SU-DHL-6 (cell line): Measurements from ENCODE around the gene NDUFAF7.

Experiments
- CTCF ChIP-seq: fragments of 200-600 bp; sonication (generic); IDR thresholded peaks from one replicate; pipeline ENCODE4 v1.5.1; 2017; ENCODE audit warnings: antibody characterized with exemption, mild to moderate bottlenecking, low read length, moderate library complexity; ENCODE audit not compliant: insufficient read depth, poor library complexity, severe bottlenecking
- EZH2phosphoT487 ChIP-seq: fragments of 200-600 bp; sonication (generic), shearing (Covaris generic); conservative IDR thresholded peaks from 2 replicates; pipeline ENCODE4 v1.6.1; 2018; ENCODE audit warnings: mild to moderate bottlenecking, antibody characterized with exemption, low read length, moderate library complexity, mixed read lengths

- TF ChIP-seq CTCF (no peak), EZH2phosphoT487 (no peak)
Observed at GRCh38 chr2:37191253-37191652, 40.2 kb upstream of the NDUFAF7 start.
